CD8-positive, alpha-beta memory T cell (primary cell): ENCODE results near the gene PAIP2. TPM values are rescaled to one million over a fixed set of nuclear protein-coding genes. Genes with fewer than 3 reads are reported as not detected.
"Not testable (repeated sequence)": the region's sequence is repeated elsewhere in the genome, so short reads cannot be mapped to it uniquely, and the experiment has no call there.

ENCODE experiments used
- CTCF ChIA-PET: fragments of 350-600 bp; sonication (Branson Sonifier 250); formaldehyde crosslinking; loops from one replicate; lab custom pipeline; 2021; ENCODE audit warnings: antibody characterized with exemption; lab: Charles Lee
- POLR2A ChIA-PET: fragments of 350-600 bp; sonication (Branson Sonifier 250); formaldehyde crosslinking; loops from one replicate; lab custom pipeline; 2021; ENCODE audit warnings: antibody characterized with exemption; lab: Charles Lee
- DNase-seq, 5 donors: peaks; one replicate each; pipeline versions ENCODE4 v3.0.0 to v3.0.0-alpha.2; 2020 to 2022; ENCODE audit warnings: mixed read lengths in 1 of 5
- H3K27ac ChIP-seq: one replicate; pipeline ENCODE4 v1.7.0; 2013; ENCODE audit warnings: low read depth, mild to moderate bottlenecking, low read length, moderate library complexity
- H3K27me3 ChIP-seq: 2 replicates; pipeline ENCODE4 v1.7.0; 2013; ENCODE audit warnings: low read length, mild to moderate bottlenecking; ENCODE audit not compliant: insufficient read depth, poor library complexity, severe bottlenecking
- H3K36me3 ChIP-seq: 2 replicates; pipeline ENCODE4 v1.7.0; 2013; ENCODE audit warnings: mild to moderate bottlenecking, low read length, moderate library complexity; ENCODE audit not compliant: insufficient read depth
- H3K4me1 ChIP-seq: 2 replicates; pipeline ENCODE4 v1.7.0; 2013; ENCODE audit warnings: mild to moderate bottlenecking, low read length, moderate library complexity; ENCODE audit not compliant: insufficient read depth
- H3K4me3 ChIP-seq: 2 replicates; pipeline ENCODE4 v1.7.0; 2013; ENCODE audit warnings: mild to moderate bottlenecking, low read length
- H3K9me3 ChIP-seq: 2 replicates; pipeline ENCODE4 v1.7.0; 2013; ENCODE audit warnings: mild to moderate bottlenecking, low read length
- H3K27ac Mint-ChIP-seq, 8 donors: one replicate each; pipeline ENCODE4 v1.8.0; 2020 to 2021; ENCODE audit warnings: mixed read lengths in 8 of 8, mild to moderate bottlenecking in 6 of 8, inconsistent platforms in 3 of 8, moderate library complexity in 3 of 8
- H3K27me3 Mint-ChIP-seq, 2 donors: one replicate each; pipeline ENCODE4 v1.8.0; 2020 to 2021; ENCODE audit warnings: mixed read lengths in 2 of 2, mild to moderate bottlenecking in 1 of 2, moderate library complexity in 1 of 2
- H3K36me3 Mint-ChIP-seq, 3 donors: one replicate each; pipeline ENCODE4 v1.8.0; 2020 to 2021; ENCODE audit warnings: mixed read lengths in 3 of 3, inconsistent platforms in 1 of 3, mild to moderate bottlenecking in 1 of 3
- H3K4me1 Mint-ChIP-seq, 3 donors: one replicate each; pipeline ENCODE4 v1.8.0; 2020 to 2021; ENCODE audit warnings: mixed read lengths in 3 of 3, inconsistent platforms in 1 of 3, mild to moderate bottlenecking in 1 of 3
- H3K4me3 Mint-ChIP-seq, 7 donors: one replicate each; pipeline ENCODE4 v1.8.0; 2020 to 2021; ENCODE audit warnings: mixed read lengths in 7 of 7, mild to moderate bottlenecking in 6 of 7, moderate library complexity in 4 of 7, inconsistent platforms in 2 of 7
- H3K9me3 Mint-ChIP-seq, 5 donors: one replicate each; pipeline ENCODE4 v1.8.0; 2020 to 2022; ENCODE audit warnings: mixed read lengths in 5 of 5, mild to moderate bottlenecking in 3 of 5, moderate library complexity in 2 of 5, inconsistent platforms in 1 of 5
- polyA plus RNA-seq: library from polyadenylated mRNA; unstranded; fragments of 300-500 nt; fragmentation: Illumina TruSeq; gene quantifications from one replicate; pipeline ENCODE4 v1.2.3, GENCODE V29; 2021
- total RNA-seq, 2 experiments: library from RNA; stranded (reverse); gene quantifications; one replicate each; pipeline ENCODE4 v1.2.3, GENCODE V29; 2021

PAIP2 gene
- total and polyA plus RNA-seq, 3 experiments from 2014 or later: 67.9 to 342 (median 77.0) TPM

GRCh38 chr5:139335811-139336210, 5.8 kb upstream of the PAIP2 start:
- H3K4me1 Mint-ChIP-seq: peaks cover 5 to 22% (median 9%) of the 10 kb centered on the region in 3 donors
- Histone ChIP-seq H3K4me3 (no peak overlapping the region), H3K4me1 (peaks cover 4% of the 10 kb centered on the region), H3K9me3 (no peaks in the 10 kb centered on the region), H3K36me3 (peaks cover 5% of the 10 kb centered on the region), H3K27ac (no peak overlapping the region), H3K27me3 (no peaks in the 10 kb centered on the region)
- H3K27ac Mint-ChIP-seq: peak overlapping the region in 7 of 8 donors; percentile 17 to 84 (median 52)
- ChIA-PET CTCF (no interaction called here), POLR2A (interaction anchor here (0.6 kb wide), 1 partner anchor 62 kb away, joined by 3 read pairs; no protein-coding TSS in a partner anchor)
- H3K36me3 Mint-ChIP-seq: peaks cover 3 to 21% (median 4%) of the 10 kb centered on the region in 3 donors
- H3K9me3 Mint-ChIP-seq: no peaks in the 10 kb centered on the region
- DNase-seq: peak in 1 of 5 donors; percentile 22
- no peak overlapping the region for H3K4me3 Mint-ChIP-seq
- H3K27me3 Mint-ChIP-seq: peaks cover 0 to 2% of the 10 kb centered on the region in 2 donors

GRCh38 chr5:139340051-139340450, 1.6 kb upstream of the PAIP2 start:
- peaks cover 5% of the 10 kb centered on the region for H3K36me3 ChIP-seq
- no peaks in the 10 kb centered on the region for H3K27me3 ChIP-seq
- DNase-seq: no peak
- Mint-ChIP-seq H3K27ac (peak overlapping the region in 1 of 8 donors; percentile 98), H3K27me3 (peaks cover 0 to 2% of the 10 kb centered on the region in 2 donors), H3K4me1 (peaks cover 39 to 62% (median 45%) of the 10 kb centered on the region in 3 donors), H3K36me3 (peaks cover 4 to 29% (median 4%) of the 10 kb centered on the region in 3 donors), H3K4me3 (peak overlapping the region in 1 of 7 donors; percentile 97), H3K9me3 (no peaks in the 10 kb centered on the region)
- ChIA-PET CTCF (interaction anchor here (1.5 to 3.0 kb wide), 3 partner anchors 29 to 50 kb away, joined by 3 to 21 read pairs (median 3); partner anchors contain the start of genes MATR3 and MZB1), POLR2A (interaction anchor here (2.4 to 3.0 kb wide), 2 partner anchors 45 to 51 kb away, joined by 20 to 68 read pairs; partner anchors contain the start of gene MATR3)
- no peaks in the 10 kb centered on the region for H3K9me3 ChIP-seq
- no peak overlapping the region for H3K27ac ChIP-seq
- peaks cover 33% of the 10 kb centered on the region for H3K4me1 ChIP-seq
- no peak overlapping the region for H3K4me3 ChIP-seq

GRCh38 chr5:139341187-139341688, 416 bp upstream of the PAIP2 start:
- no peaks in the 10 kb centered on the region for H3K9me3 ChIP-seq
- no peaks in the 10 kb centered on the region for H3K27me3 ChIP-seq
- Mint-ChIP-seq H3K36me3 (peaks cover 4 to 37% (median 7%) of the 10 kb centered on the region in 3 donors), H3K9me3 (no peaks in the 10 kb centered on the region), H3K27ac (peak overlapping the region; percentile 98 to 100 (median 98)), H3K4me3 (peak overlapping the region; percentile 93 to 100 (median 97)), H3K4me1 (peaks cover 44 to 64% (median 54%) of the 10 kb centered on the region in 3 donors), H3K27me3 (no peaks in the 10 kb centered on the region)
- H3K4me1 ChIP-seq: peaks cover 36% of the 10 kb centered on the region
- CTCF ChIA-PET: interaction anchor here (0.8 to 3.0 kb wide), 16 partner anchors 9 to 90 kb away, joined by 3 to 21 read pairs (median 4); partner anchors contain the start of genes MATR3, MZB1 and SPATA24
- peak overlapping the region; percentile 99 for H3K27ac ChIP-seq
- POLR2A ChIA-PET: interaction anchor here (0.6 to 3.0 kb wide), 16 partner anchors 12 to 222 kb away, joined by 3 to 68 read pairs (median 6); partner anchors contain the start of genes ECSCR, MATR3, SIL1 and SPATA24
- no peak for DNase-seq
- peaks cover 5% of the 10 kb centered on the region for H3K36me3 ChIP-seq
- peak overlapping the region; percentile 87 for H3K4me3 ChIP-seq

GRCh38 chr5:139342423-139342723, 719 bp downstream of the PAIP2 start:
- DNase-seq: peak in 2 of 5 donors; percentile 80 to 81
- peaks cover 4 to 45% (median 7%) of the 10 kb centered on the region in 3 donors for H3K36me3 Mint-ChIP-seq
- Histone ChIP-seq H3K4me1 (peaks cover 36% of the 10 kb centered on the region), H3K9me3 (no peaks in the 10 kb centered on the region), H3K27ac (peak overlapping the region; percentile 99), H3K4me3 (peak overlapping the region; percentile 87), H3K36me3 (peaks cover 5% of the 10 kb centered on the region), H3K27me3 (no peaks in the 10 kb centered on the region)
- peak overlapping the region; percentile 93 to 100 (median 97) for H3K4me3 Mint-ChIP-seq
- ChIA-PET POLR2A (interaction anchor here (0.5 to 3.0 kb wide), 28 partner anchors 9 to 799 kb away, joined by 3 to 68 read pairs (median 4); partner anchors contain the start of genes DNAJC18, ETF1, HSPA9 and MATR3), CTCF (interaction anchor here (1.0 to 3.0 kb wide), 12 partner anchors 8 to 91 kb away, joined by 3 to 21 read pairs (median 5); partner anchors contain the start of genes MATR3, MZB1 and SPATA24)
- H3K27me3 Mint-ChIP-seq: no peaks in the 10 kb centered on the region
- no peaks in the 10 kb centered on the region for H3K9me3 Mint-ChIP-seq
- peak overlapping the region; percentile 98 to 100 (median 98) for H3K27ac Mint-ChIP-seq
- peaks cover 47 to 65% (median 56%) of the 10 kb centered on the region in 3 donors for H3K4me1 Mint-ChIP-seq

GRCh38 chr5:139343476-139343875, 1.8 kb downstream of the PAIP2 start:
- H3K27ac ChIP-seq: no peak overlapping the region
- H3K27me3 ChIP-seq: no peaks in the 10 kb centered on the region
- peaks cover 4 to 50% (median 7%) of the 10 kb centered on the region in 3 donors for H3K36me3 Mint-ChIP-seq
- peak overlapping the region; percentile 93 to 100 (median 97) for H3K4me3 Mint-ChIP-seq
- H3K27ac Mint-ChIP-seq: peak overlapping the region in 7 of 8 donors; percentile 11 to 99 (median 98)
- H3K36me3 ChIP-seq: peaks cover 5% of the 10 kb centered on the region
- peaks cover 36% of the 10 kb centered on the region for H3K4me1 ChIP-seq
- H3K4me3 ChIP-seq: peak overlapping the region; percentile 87
- H3K4me1 Mint-ChIP-seq: peaks cover 49 to 71% (median 61%) of the 10 kb centered on the region in 3 donors
- no peaks in the 10 kb centered on the region for H3K27me3 Mint-ChIP-seq
- no peaks in the 10 kb centered on the region for H3K9me3 ChIP-seq
- ChIA-PET POLR2A (interaction anchor here (0.6 to 0.7 kb wide), 2 partner anchors 46 to 52 kb away, joined by 5 to 8 read pairs; no protein-coding TSS in a partner anchor), CTCF (interaction anchor here (0.7 to 1.6 kb wide), 3 partner anchors 10 to 49 kb away, joined by 3 to 4 read pairs (median 3); no protein-coding TSS in a partner anchor)
- no peaks in the 10 kb centered on the region for H3K9me3 Mint-ChIP-seq
- no peak for DNase-seq

GRCh38 chr5:139344177-139344576, 2.5 kb downstream of the PAIP2 start:
- Mint-ChIP-seq H3K4me3 (peak overlapping the region; percentile 56 to 97 (median 79)), H3K4me1 (peaks cover 53 to 75% (median 68%) of the 10 kb centered on the region in 3 donors), H3K9me3 (no peaks in the 10 kb centered on the region), H3K27ac (peak overlapping the region in 4 of 8 donors; percentile 17 to 67 (median 20)), H3K27me3 (no peaks in the 10 kb centered on the region), H3K36me3 (peaks cover 4 to 52% (median 9%) of the 10 kb centered on the region in 3 donors)
- Histone ChIP-seq H3K4me3 (peak overlapping the region; percentile 32), H3K9me3 (no peaks in the 10 kb centered on the region), H3K27ac (no peak overlapping the region), H3K36me3 (peaks cover 5% of the 10 kb centered on the region), H3K4me1 (peaks cover 36% of the 10 kb centered on the region), H3K27me3 (no peaks in the 10 kb centered on the region)
- no peak for DNase-seq
- POLR2A ChIA-PET: interaction anchor here (0.6 to 0.7 kb wide), 2 partner anchors 47 to 52 kb away, joined by 5 to 8 read pairs; no protein-coding TSS in a partner anchor
- CTCF ChIA-PET: interaction anchor here (0.7 to 1.6 kb wide), 3 partner anchors 10 to 50 kb away, joined by 3 to 4 read pairs (median 3); no protein-coding TSS in a partner anchor

GRCh38 chr5:139345442-139345841, 3.8 kb downstream of the PAIP2 start:
- H3K27ac ChIP-seq, CTCF ChIA-PET, H3K27me3 Mint-ChIP-seq, H3K36me3 ChIP-seq, H3K27me3 ChIP-seq, H3K9me3 ChIP-seq, H3K9me3 Mint-ChIP-seq, POLR2A ChIA-PET, DNase-seq, H3K4me3 ChIP-seq: not testable (repeated sequence)
- H3K4me3 Mint-ChIP-seq: peak overlapping the region in 5 of 7 donors; percentile 2 to 45 (median 34)
- H3K36me3 Mint-ChIP-seq: peaks cover 4 to 52% (median 9%) of the 10 kb centered on the region in 3 donors
- H3K4me1 Mint-ChIP-seq: peaks cover 56 to 78% (median 72%) of the 10 kb centered on the region in 3 donors
- peaks cover 36% of the 10 kb centered on the region for H3K4me1 ChIP-seq
- peak overlapping the region in 3 of 8 donors; percentile 51 to 67 (median 55) for H3K27ac Mint-ChIP-seq
